GM12874 (cell line): ENCODE measurements around the gene ASCC1.

ENCODE experiments used
- TF ChIP-seq, protein P1 (sequence below): IDR thresholded peaks from 2 replicates; pipeline ENCODE4 v1.5.1; 2011; ENCODE audit warnings: low read depth, mild to moderate bottlenecking, control low read depth, low read length, moderate library complexity; ENCODE audit not compliant: insufficient read depth

Gene ASCC1

DNA sequence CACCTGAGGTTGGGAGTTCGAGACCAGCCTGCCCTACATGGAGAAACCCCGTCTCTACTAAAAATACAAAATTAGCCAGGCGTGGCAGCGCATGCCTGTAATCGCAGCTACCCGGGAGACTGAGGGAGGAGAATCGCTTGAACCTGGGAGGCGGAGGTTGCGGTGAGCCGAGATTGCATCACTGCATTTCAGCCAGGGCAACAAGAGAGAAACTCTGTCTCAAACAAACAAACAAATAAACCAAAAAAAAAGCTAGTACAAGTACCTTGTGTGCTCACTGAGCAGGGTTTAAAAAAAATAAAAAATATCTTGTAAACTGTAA is 116.5 kb downstream of the ASCC1 start:
- TF ChIP-seq, protein P1, sequence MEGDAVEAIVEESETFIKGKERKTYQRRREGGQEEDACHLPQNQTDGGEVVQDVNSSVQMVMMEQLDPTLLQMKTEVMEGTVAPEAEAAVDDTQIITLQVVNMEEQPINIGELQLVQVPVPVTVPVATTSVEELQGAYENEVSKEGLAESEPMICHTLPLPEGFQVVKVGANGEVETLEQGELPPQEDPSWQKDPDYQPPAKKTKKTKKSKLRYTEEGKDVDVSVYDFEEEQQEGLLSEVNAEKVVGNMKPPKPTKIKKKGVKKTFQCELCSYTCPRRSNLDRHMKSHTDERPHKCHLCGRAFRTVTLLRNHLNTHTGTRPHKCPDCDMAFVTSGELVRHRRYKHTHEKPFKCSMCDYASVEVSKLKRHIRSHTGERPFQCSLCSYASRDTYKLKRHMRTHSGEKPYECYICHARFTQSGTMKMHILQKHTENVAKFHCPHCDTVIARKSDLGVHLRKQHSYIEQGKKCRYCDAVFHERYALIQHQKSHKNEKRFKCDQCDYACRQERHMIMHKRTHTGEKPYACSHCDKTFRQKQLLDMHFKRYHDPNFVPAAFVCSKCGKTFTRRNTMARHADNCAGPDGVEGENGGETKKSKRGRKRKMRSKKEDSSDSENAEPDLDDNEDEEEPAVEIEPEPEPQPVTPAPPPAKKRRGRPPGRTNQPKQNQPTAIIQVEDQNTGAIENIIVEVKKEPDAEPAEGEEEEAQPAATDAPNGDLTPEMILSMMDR: no peak

DNA sequence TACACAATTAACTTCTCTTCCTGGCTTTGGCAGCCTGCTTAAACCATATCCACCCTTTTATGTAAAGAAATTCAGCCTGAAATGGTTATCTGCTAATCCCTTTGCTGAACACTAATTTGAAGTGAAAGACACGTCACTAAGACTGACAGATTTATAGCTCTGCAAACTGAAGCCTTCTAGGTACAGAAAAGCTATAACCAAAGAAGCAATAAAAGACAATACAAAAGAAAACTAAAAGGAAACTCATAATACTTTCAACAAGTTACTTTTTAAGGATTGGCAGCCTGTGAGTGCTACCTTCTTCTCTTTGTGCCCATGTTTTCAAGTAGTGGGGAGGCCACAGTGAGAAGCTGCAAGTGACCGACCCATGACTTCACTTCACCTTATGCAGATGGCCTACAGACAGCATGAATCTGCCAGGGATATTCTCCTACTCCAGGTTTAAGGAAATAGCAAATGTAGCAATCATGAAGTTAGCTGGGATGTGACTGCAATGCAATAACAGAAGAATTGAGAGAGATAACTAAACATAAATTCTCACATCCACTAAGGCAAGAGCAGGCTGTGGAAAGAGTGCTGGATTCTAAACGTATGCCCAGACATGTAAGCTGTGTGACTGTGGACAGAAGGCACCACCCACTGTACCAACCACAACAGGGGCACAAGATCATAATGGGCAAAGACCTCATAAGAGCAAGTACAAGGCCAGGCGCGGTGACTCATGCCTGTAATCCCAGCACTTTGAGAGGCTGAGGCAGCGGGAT is 117.1 kb downstream of the ASCC1 start:
- TF ChIP-seq, protein P1: no peak

DNA sequence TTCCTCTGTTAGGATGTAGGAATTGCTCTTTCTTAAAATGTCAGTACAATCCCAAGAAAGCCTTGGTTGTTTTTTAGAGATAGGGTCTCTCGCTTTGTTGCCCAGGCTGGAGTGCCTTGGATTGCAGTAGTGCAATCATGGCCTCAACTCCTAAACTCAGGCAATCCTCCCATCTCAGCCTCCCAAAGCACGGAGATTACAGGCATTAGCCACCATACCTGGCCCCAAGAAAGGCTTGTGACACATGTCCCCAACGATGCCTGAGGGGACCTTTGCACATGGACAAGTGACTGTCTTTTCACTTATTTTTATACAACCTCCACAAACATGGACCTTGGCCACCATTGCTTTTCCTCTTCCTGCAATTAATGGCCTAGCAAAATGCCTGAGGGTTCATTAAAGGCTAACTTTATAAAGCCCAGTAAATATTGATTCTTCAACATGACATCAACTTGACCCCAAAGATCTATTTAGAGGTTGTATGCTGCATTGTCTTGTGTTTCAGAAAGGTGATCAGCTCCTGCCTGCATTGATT is 117.7 kb downstream of the ASCC1 start:
- TF ChIP-seq, protein P1: no peak

DNA sequence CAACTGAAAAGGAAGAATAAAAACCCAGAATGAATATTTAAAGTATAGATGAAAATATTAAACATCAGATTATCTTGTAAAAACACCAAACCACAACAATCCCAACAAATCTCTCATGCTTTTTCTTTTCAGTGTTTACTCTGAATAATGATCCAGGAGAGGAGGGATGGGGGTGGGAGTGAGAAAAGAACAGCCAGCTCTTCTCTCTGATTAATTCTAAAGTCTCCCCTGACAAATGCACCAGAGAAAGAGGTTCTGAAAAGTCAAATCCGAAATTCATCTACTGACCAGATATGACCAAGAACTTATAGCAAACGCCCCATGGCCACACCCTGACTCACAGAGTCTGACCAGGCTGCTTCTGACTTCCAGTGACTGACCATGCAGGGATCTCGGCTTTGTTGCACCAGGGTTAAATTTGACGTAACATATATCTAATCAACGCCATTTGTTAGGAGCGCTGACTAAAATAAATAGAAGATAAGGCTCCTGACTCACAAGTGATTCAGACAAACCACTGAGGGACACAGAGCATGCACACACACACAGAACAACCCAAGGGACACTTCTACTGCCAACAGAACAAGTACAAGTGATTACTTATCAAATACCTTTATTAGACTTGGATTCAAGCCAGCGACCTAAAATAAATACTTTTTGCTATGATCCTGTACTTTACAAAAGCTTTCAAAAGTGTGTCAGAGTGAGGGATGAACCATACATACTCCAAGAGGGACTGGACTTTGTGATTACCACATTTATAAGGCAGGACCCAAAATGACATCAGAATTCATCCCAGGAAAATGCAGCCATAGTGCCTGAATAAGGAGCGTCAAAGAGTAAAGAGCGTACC is 118.4 kb downstream of the ASCC1 start:
- TF ChIP-seq, protein P1: no peak

DNA sequence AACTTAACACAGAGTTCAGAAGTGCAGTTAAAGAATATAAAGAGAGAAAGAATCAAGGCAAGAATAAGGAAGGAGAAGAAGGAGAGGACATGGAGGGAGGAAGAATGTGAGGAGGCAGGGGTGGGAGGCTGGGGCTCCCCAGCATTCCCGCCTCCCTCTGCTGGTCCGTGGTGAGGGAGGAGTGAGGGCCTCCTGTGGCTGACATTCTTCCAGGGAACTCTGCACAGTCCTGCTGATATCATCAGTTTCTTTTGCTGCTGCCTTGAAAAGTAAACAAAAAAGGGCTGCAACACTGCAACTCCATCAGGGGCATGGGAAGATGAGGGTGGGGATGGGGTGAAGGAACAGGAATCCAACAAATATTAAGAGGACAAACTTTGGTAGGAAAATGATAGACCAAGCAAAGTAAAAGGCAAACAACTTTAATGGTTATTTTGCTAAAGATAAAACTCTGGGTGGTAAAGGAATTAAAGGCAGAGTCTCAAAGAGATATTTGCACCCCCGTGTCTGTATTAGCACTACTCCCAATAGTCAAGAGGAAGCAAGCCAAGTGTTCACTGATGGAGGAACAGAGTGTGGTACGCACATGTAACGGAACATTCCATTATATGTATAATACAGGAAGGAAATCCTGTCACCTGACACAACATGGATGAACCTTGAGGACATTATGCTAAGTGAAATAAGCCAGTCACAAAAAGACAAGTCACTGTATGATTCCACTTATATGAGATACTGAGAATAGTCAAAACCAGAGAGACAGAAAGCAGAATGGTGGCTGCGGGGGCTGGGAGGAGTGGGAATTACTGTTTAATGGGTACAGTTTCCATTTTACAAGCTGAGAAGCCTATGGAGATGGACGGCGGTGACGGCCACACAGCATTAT is 119.7 kb downstream of the ASCC1 start:
- TF ChIP-seq, protein P1: no peak

DNA sequence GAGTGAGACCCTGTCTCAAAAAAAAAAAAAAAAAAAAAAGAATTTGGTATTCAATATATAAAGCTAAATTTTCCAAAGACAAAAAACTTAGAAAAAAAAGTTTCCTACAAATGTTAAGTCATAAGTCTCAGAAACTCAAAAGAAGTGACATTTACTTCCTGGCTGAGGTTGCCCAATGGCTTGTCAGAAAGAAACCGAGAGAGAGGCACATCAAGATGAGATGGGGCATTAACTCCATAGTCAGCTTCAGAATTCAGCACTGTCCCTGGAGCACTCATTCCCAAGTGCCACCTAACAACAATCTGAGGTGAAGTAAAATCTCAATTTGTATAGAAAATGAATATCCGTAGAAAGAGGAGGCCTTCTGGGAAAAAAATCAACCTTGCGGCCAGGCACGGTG is 120.9 kb downstream of the ASCC1 start:
- TF ChIP-seq, protein P1: no peak
